H1 (cell line): ENCODE data around the gene SMYD3.

ENCODE experiments used
- ASH2L ChIP-seq: fragments of 200-600, 300-600 bp; sonication (generic); IDR thresholded peaks from one replicate; pipeline ENCODE4 v1.7.1; 2017; ENCODE audit warnings: low read length
- EZH2 ChIP-seq: fragments of 200-600 bp; sonication (generic); IDR thresholded peaks from 2 replicates; pipeline ENCODE4 v1.7.1; 2012; ENCODE audit warnings: low read depth, mild to moderate bottlenecking, moderate library complexity, low read length, inconsistent platforms; ENCODE audit not compliant: severe bottlenecking
- SIRT6 ChIP-seq: IDR thresholded peaks from one replicate; pipeline ENCODE4 v1.7.1; 2012; ENCODE audit warnings: low read length, inconsistent platforms
- SUZ12 ChIP-seq: fragments of 200-600 bp; sonication (generic); IDR thresholded peaks from 2 replicates; pipeline ENCODE4 v1.6.1; 2012; ENCODE audit warnings: mild to moderate bottlenecking, inconsistent platforms, low read length, moderate library complexity, mixed read lengths
- TF ChIP-seq, protein P1 (sequence below), 3 experiments: IDR thresholded peaks; 1 replicate in 2 of 3; 2 replicates in 1 of 3; pipeline versions ENCODE4 v1.5.1 to v1.6.1; 2011; ENCODE audit warnings: low read length in 3 of 3, mild to moderate bottlenecking in 3 of 3, inconsistent platforms in 2 of 3, low read depth in 1 of 3, moderate library complexity in 1 of 3; ENCODE audit not compliant: insufficient read depth in 1 of 3; ENCODE audit errors: control extremely low read depth in 1 of 3

DNA sequence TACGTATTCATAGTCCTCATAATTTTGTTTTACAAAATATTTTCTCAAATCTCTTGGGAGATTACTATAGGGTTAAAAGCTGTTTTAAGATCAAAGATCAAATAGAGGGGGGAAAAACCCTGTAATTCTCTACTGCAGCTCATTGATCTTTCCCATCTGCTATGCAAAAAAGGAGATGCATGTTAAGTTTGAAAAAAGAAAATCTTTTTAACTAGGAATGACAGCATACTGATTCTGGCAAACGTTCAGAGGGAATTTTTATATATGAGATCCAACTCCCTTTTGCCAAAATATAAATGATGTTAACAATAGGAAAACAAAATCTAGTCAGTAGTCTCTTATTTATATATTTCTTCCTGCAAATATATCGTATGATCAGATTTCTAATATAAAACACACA lies 69.1 kb downstream of the SMYD3 start:
- TF ChIP-seq, protein P1, sequence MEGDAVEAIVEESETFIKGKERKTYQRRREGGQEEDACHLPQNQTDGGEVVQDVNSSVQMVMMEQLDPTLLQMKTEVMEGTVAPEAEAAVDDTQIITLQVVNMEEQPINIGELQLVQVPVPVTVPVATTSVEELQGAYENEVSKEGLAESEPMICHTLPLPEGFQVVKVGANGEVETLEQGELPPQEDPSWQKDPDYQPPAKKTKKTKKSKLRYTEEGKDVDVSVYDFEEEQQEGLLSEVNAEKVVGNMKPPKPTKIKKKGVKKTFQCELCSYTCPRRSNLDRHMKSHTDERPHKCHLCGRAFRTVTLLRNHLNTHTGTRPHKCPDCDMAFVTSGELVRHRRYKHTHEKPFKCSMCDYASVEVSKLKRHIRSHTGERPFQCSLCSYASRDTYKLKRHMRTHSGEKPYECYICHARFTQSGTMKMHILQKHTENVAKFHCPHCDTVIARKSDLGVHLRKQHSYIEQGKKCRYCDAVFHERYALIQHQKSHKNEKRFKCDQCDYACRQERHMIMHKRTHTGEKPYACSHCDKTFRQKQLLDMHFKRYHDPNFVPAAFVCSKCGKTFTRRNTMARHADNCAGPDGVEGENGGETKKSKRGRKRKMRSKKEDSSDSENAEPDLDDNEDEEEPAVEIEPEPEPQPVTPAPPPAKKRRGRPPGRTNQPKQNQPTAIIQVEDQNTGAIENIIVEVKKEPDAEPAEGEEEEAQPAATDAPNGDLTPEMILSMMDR (IDR thresholded peaks at IDR 0.05; ENCODE audit: control extremely low read depth in 1 of 3, insufficient read depth in 1 of 3, low read depth in 1 of 3, low read length in 3 of 3), result no peak
- TF ChIP-seq ASH2L, result no peak
- no peak for TF ChIP-seq EZH2
- no peak for TF ChIP-seq SIRT6
- TF ChIP-seq SUZ12, result no peak
